Upper lobe of left lung (tissue), 6 donors: ENCODE measurements around the gene NT5DC1. TPM values are rescaled to one million over a fixed set of nuclear protein-coding genes. Genes with fewer than 3 reads are reported as not detected.

Source experiments
- ATAC-seq, 2 donors: fragments of 200-7000 bp; cut with Tn5 transposase; one replicate each; pipeline ENCODE4 v1.9.1; 2022; ENCODE audit warnings: mild to moderate bottlenecking in 2 of 2, moderate library complexity in 2 of 2; ENCODE audit not compliant: low FRiP score in 2 of 2
- DNase-seq, 2 donors: peaks; one replicate each; pipeline ENCODE4 v3.0.0-alpha.2; 2019 to 2020
- H3K27ac ChIP-seq, 4 donors: fragments of 200-600 bp; sonication (generic); one replicate each; pipeline ENCODE4 v1.5.1; 2016 to 2019
- H3K27me3 ChIP-seq, 4 donors: fragments of 200-600 bp; sonication (generic); one replicate each; pipeline ENCODE4 v1.5.1; 2017 to 2019
- H3K36me3 ChIP-seq, 4 donors: fragments of 200-600 bp; sonication (generic); one replicate each; pipeline ENCODE4 v1.5.1; 2016 to 2019
- H3K4me1 ChIP-seq, 4 donors: fragments of 200-600 bp; sonication (generic); one replicate each; pipeline ENCODE4 v1.5.1; 2018 to 2019
- H3K4me3 ChIP-seq, 4 donors: fragments of 200-600 bp; sonication (generic); one replicate each; pipeline ENCODE4 v1.5.1; 2017 to 2019; ENCODE audit warnings: mild to moderate bottlenecking in 2 of 4, moderate library complexity in 1 of 4
- H3K9me3 ChIP-seq, 4 donors: fragments of 200-600 bp; sonication (generic); one replicate each; pipeline ENCODE4 v1.5.1; 2018 to 2019
- EP300 ChIP-seq, 4 donors: sonication (generic); formaldehyde crosslinking; IDR thresholded peaks; one replicate each; pipeline ENCODE4 v1.5.1; 2017; ENCODE audit warnings: antibody characterized with exemption in 4 of 4, control low read depth in 2 of 4
- POLR2A ChIP-seq, 4 donors: fragments of 450-650 bp; IDR thresholded peaks; one replicate each; pipeline ENCODE4 v1.5.1; 2016 to 2017; ENCODE audit warnings: antibody characterized with exemption in 4 of 4, mild to moderate bottlenecking in 2 of 4
- POLR2AphosphoS5 ChIP-seq, 2 donors: sonication (generic); formaldehyde crosslinking; IDR thresholded peaks; one replicate each; pipeline ENCODE4 v1.5.1; 2017; ENCODE audit warnings: antibody characterized with exemption in 2 of 2
- WGBS, 2 donors: methylation state at CpG; one replicate each; pipeline ENCODE4 v1.1.5; 2017 to 2018; 5-methylcytosine and 5-hydroxymethylcytosine counted together
- total RNA-seq, 6 donors: library from RNA; depleted of rRNA in 4 of 6; stranded (reverse); fragments of >200 nt in 4 of 6; gene quantifications; one replicate each; pipeline versions ENCODE4 v1.1.0 to v1.2.1, GENCODE V29; 2016 to 2021
- TF ChIP-seq, protein P1 (sequence below), 6 experiments: fragments of 450-650 bp in 4 of 6; fragments of 200-600 bp in 2 of 6; sonication (generic) in 2 of 6; IDR thresholded peaks; one replicate each; pipeline ENCODE4 v1.5.1; 2016 to 2019; ENCODE audit warnings: antibody characterized with exemption in 6 of 6
- donor health status: DM: no; HTN: no; CAD: no; lungs with moderate emphysema.
- donor health status: DM: no; HTN: yes; CAD: no; lungs with severe emphysema.

Gene NT5DC1
- total RNA-seq, 6 donors from 2014 or later = 5.4 to 55.6 (median 28.8) TPM

DNA sequence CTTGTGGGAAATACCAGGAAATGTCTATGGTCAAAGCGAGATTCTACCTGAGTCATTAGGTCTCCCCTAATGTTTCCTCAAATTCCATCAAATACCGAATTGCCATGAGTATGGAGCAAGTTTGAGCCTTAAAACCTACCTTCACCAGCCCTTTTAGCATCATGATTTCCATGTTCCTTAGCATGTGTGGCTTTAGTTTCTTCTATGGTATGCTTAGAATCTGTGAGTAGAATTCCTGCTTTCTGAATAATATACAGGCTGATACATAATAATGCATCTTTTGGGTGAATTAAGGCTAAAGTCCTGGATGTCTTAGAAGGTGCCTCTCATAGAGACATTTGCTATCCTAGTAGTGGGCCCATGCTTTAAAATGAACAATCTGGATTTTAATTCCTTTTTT is 121.3 kb downstream of the NT5DC1 start:
- H3K4me3 ChIP-seq = no peak overlapping the region
- H3K9me3 ChIP-seq = no peaks in the 10 kb centered on the region
- no peak for DNase-seq
- no peaks in the 10 kb centered on the region for H3K27me3 ChIP-seq
- TF ChIP-seq POLR2AphosphoS5 (IDR thresholded peaks at IDR 0.05) (no peak), EP300 (IDR thresholded peaks at IDR 0.05) (no peak), POLR2A (IDR thresholded peaks at IDR 0.05) (no peak)
- TF ChIP-seq, protein P1, sequence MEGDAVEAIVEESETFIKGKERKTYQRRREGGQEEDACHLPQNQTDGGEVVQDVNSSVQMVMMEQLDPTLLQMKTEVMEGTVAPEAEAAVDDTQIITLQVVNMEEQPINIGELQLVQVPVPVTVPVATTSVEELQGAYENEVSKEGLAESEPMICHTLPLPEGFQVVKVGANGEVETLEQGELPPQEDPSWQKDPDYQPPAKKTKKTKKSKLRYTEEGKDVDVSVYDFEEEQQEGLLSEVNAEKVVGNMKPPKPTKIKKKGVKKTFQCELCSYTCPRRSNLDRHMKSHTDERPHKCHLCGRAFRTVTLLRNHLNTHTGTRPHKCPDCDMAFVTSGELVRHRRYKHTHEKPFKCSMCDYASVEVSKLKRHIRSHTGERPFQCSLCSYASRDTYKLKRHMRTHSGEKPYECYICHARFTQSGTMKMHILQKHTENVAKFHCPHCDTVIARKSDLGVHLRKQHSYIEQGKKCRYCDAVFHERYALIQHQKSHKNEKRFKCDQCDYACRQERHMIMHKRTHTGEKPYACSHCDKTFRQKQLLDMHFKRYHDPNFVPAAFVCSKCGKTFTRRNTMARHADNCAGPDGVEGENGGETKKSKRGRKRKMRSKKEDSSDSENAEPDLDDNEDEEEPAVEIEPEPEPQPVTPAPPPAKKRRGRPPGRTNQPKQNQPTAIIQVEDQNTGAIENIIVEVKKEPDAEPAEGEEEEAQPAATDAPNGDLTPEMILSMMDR (IDR thresholded peaks at IDR 0.05) = no peak
- 95 to 96% methylated on average over 2 of the region's 2 CpGs for WGBS, 2 donors
- peaks cover 0 to 3% (median 0%) of the 10 kb centered on the region in 4 donors for H3K4me1 ChIP-seq
- no peak overlapping the region for H3K27ac ChIP-seq
- peaks cover 0 to 5% (median 2%) of the 10 kb centered on the region in 4 donors for H3K36me3 ChIP-seq
- ATAC-seq = no peak

DNA sequence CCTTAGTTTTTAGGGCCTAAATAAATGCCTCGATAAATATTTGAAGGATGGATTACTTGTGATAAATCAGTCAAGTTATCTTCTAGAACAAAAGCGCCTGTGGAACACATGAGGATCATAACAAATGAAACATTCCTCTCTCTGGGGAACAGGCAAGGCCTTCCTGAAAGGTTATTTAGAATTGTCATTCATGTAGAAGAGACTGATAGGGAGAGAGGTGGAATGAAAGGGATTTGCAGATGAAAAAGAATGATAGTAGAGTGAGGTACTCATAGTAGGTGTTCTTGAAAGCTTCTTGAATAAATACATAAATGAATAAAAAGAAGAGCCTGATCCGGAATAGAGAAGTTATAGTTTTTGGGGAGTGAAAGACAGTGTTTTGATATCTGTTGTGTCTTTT is 122.7 kb downstream of the NT5DC1 start:
- Histone ChIP-seq H3K27me3 (no peaks in the 10 kb centered on the region), H3K4me1 (no peaks in the 10 kb centered on the region), H3K4me3 (no peak overlapping the region), H3K9me3 (no peaks in the 10 kb centered on the region), H3K36me3 (peaks cover 0 to 5% (median 2%) of the 10 kb centered on the region in 4 donors), H3K27ac (no peak overlapping the region)
- 90 to 94% methylated on average over 3 of the region's 3 CpGs for WGBS, 2 donors
- ATAC-seq (no peak), DNase-seq (no peak)
- TF ChIP-seq POLR2A (IDR thresholded peaks at IDR 0.05) = no peak
- TF ChIP-seq, protein P1 (IDR thresholded peaks at IDR 0.05) = no peak
- no peak for TF ChIP-seq EP300 (IDR thresholded peaks at IDR 0.05)
- no peak for TF ChIP-seq POLR2AphosphoS5 (IDR thresholded peaks at IDR 0.05)

DNA sequence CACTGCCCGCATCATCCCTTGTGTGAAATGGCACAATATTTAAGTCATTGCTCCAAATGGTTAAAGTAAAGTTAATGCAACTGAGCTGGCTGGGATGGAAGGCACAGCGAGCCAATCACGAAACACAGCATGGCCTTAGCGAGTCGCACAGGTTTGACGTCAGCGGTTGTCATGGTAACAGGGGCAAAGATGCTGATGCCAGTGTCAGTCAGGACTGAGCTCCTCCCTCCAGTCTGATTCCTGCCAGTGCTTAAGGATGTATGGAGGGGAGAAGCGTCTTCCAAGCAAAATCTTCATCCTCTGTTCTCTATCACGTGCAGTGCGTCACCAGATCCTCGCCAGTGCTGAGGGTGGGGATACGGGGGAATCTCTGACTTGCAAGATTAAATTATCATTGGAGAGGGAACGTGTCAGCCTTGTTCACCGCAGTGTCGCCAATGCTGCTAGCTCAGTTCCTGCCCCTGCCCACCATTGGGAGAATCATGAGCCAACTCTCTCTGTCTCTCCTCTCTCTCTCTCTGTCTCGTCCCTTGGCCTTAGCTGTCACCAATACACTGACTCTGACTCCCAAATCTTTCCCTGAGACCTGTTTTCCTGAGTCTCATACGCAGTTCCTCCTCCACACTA is 128.7 kb downstream of the NT5DC1 start:
- Histone ChIP-seq H3K4me1 (no peaks in the 10 kb centered on the region), H3K36me3 (peaks cover 0 to 7% (median 1%) of the 10 kb centered on the region in 4 donors), H3K27me3 (no peaks in the 10 kb centered on the region), H3K9me3 (no peaks in the 10 kb centered on the region), H3K27ac (no peak overlapping the region), H3K4me3 (no peak overlapping the region)
- DNase-seq (no peak), ATAC-seq (peak in 1 of 2 donors; percentile 91)
- TF ChIP-seq, protein P1 (IDR thresholded peaks at IDR 0.05) = no peak
- TF ChIP-seq POLR2AphosphoS5 (IDR thresholded peaks at IDR 0.05) = no peak
- no peak for TF ChIP-seq EP300 (IDR thresholded peaks at IDR 0.05)
- WGBS, 2 donors = 90 to 93% methylated on average over 17 of the region's 17 CpGs

DNA sequence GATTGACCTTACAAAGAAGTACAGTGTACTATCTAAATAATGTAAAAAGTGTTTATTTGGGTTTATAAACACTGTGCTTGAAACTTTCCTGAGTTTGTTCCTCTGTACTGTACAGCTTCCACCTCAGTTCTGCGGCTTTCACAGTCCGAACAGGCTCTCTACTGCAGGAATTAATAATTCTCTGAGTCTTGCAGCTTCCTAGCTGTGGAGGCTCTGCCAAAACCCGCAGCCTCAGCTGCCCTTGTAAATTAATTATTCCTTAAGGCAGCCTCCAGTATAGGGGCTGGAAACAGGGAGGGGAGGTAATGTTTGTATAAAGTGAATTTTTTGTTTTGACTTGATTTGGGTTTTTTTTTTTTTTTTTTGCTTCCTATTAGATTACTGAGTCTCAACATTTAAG is 134.0 kb downstream of the NT5DC1 start:
- ATAC-seq (no peak), DNase-seq (no peak)
- 69 to 70% methylated on average over 3 of the region's 3 CpGs for WGBS, 2 donors
- TF ChIP-seq EP300 (IDR thresholded peaks at IDR 0.05) (no peak), POLR2AphosphoS5 (IDR thresholded peaks at IDR 0.05) (no peak), POLR2A (IDR thresholded peaks at IDR 0.05) (no peak)
- TF ChIP-seq, protein P1 (IDR thresholded peaks at IDR 0.05) = no peak
- no peaks in the 10 kb centered on the region for H3K27me3 ChIP-seq
- no peak overlapping the region for H3K4me3 ChIP-seq
- no peaks in the 10 kb centered on the region for H3K9me3 ChIP-seq
- peaks cover 0 to 13% (median 7%) of the 10 kb centered on the region in 4 donors for H3K36me3 ChIP-seq
- H3K27ac ChIP-seq = no peak overlapping the region
- no peaks in the 10 kb centered on the region for H3K4me1 ChIP-seq

DNA sequence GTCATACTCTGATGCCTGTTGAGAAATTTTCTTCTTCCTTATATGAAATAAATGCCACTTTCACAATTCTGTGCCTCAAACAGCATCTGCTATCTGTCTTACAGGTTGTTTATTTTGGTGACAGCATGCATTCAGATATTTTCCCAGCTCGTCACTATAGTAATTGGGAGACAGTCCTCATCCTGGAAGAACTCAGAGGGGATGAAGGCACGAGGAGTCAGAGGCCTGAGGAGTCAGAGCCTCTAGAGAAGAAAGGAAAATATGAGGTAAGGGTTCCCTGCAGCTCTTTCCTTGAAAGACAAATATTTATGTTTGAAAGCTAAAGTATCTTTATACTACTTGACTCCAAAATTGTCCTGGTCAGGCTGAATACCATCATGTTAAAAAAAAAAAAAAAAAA is 137.4 kb downstream of the NT5DC1 start:
- no peaks in the 10 kb centered on the region for H3K27me3 ChIP-seq
- peaks cover 0 to 12% (median 6%) of the 10 kb centered on the region in 4 donors for H3K36me3 ChIP-seq
- TF ChIP-seq, protein P1 (IDR thresholded peaks at IDR 0.05) = no peak
- TF ChIP-seq POLR2A (IDR thresholded peaks at IDR 0.05) (no peak), POLR2AphosphoS5 (IDR thresholded peaks at IDR 0.05) (no peak), EP300 (IDR thresholded peaks at IDR 0.05) (no peak)
- no peak for ATAC-seq
- WGBS, 2 donors = 71 to 88% methylated on average over 2 of the region's 2 CpGs
- no peaks in the 10 kb centered on the region for H3K4me1 ChIP-seq
- no peak overlapping the region for H3K4me3 ChIP-seq
- no peak overlapping the region for H3K27ac ChIP-seq
- DNase-seq = no peak
- H3K9me3 ChIP-seq = no peaks in the 10 kb centered on the region
